ENCODE data around the gene PEX11B. TPM values are rescaled to one million over a fixed set of nuclear protein-coding genes. Genes with fewer than 3 reads are reported as not detected.

Gene PEX11B
- total RNA-seq, 4 donors from 2014 or later, result 23.2 to 46.0 (median 31.7) TPM

DNA sequence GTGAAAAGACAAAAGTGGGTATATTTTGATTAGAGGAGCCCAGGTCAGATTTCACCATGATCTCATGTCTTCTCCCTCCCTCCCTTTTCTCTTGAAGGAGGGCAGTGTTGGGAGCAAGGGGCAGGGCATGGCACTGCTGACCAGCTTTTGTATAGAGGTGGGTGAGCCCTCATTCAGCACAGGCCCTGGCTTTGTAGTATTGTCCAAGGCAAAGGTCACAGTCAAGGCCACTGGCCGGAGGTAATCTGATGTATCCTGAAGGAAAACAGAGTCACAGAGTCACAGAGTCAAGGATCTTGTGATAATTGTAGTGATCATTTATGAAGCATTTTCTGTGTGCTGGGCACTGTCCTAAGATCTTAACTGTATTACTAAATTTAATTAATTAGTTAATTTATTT, 20.5 kb downstream of the PEX11B start:
- Histone ChIP-seq H3K9me3 (no peaks in the 10 kb centered on the region), H3K27ac (no peak overlapping the region), H3K27me3 (no peaks in the 10 kb centered on the region), H3K4me3 (no peak overlapping the region), H3K36me3 (peaks cover 0 to 24% of the 10 kb centered on the region in 2 donors), H3K4me1 (peaks cover 2 to 5% of the 10 kb centered on the region in 2 donors)
- DNase-seq (no peak), ATAC-seq (no peak)
- no peak for TF ChIP-seq POLR2A (IDR thresholded peaks at IDR 0.05)
- TF ChIP-seq, protein P1, sequence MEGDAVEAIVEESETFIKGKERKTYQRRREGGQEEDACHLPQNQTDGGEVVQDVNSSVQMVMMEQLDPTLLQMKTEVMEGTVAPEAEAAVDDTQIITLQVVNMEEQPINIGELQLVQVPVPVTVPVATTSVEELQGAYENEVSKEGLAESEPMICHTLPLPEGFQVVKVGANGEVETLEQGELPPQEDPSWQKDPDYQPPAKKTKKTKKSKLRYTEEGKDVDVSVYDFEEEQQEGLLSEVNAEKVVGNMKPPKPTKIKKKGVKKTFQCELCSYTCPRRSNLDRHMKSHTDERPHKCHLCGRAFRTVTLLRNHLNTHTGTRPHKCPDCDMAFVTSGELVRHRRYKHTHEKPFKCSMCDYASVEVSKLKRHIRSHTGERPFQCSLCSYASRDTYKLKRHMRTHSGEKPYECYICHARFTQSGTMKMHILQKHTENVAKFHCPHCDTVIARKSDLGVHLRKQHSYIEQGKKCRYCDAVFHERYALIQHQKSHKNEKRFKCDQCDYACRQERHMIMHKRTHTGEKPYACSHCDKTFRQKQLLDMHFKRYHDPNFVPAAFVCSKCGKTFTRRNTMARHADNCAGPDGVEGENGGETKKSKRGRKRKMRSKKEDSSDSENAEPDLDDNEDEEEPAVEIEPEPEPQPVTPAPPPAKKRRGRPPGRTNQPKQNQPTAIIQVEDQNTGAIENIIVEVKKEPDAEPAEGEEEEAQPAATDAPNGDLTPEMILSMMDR (IDR thresholded peaks at IDR 0.05 in 4 of 5, conservative IDR thresholded peaks at IDR 0.05 in 1 of 5), result no peak
- in situ Hi-C loops (cut with MboI; ENCODE audit: low sequenced_read_pairs in 4 of 4), result loop anchor here in 1 of 4 donors (10.0 kb wide), 2 partner anchors 57 to 117 kb away; partner anchors contain the start of gene LIX1L
- intact Hi-C loops (cut with DNase I; ENCODE audit: low total_unique reads), result no loop called here

DNA sequence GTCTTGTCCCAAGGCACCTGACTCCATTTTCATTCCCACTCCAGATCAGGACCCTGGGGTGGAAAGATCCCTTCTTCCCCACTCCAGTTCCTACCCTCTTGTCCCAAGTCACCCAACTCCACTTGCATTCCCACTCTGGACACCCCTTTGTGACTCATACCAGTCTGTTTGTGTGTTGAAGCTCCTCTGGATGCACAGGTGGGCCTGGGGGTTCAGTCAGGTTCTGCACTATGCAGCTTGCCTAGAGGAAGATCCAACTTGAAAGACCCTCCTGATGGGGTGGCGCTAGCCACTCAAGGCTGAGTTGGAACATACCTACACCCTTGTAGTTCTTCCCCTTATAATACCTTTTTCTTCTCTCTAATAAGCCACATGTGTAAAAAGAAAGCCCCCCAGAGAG, 23.0 kb downstream of the PEX11B start:
- intact Hi-C loops (cut with DNase I; ENCODE audit: low total_unique reads) (no loop called here), in situ Hi-C loops (cut with MboI; ENCODE audit: low sequenced_read_pairs in 4 of 4) (loop anchor here in 1 of 4 donors (10.0 kb wide), 2 partner anchors 59 to 119 kb away; partner anchors contain the start of gene LIX1L)
- Histone ChIP-seq H3K4me3 (no peak overlapping the region), H3K27ac (no peak overlapping the region), H3K4me1 (peaks cover 25 to 27% of the 10 kb centered on the region in 2 donors), H3K9me3 (no peaks in the 10 kb centered on the region), H3K27me3 (no peaks in the 10 kb centered on the region), H3K36me3 (peaks cover 0 to 21% of the 10 kb centered on the region in 2 donors)
- TF ChIP-seq, protein P1 (IDR thresholded peaks at IDR 0.05 in 4 of 5, conservative IDR thresholded peaks at IDR 0.05 in 1 of 5), result no peak
- TF ChIP-seq POLR2A (IDR thresholded peaks at IDR 0.05), result no peak
- DNase-seq (no peak), ATAC-seq (no peak)

DNA sequence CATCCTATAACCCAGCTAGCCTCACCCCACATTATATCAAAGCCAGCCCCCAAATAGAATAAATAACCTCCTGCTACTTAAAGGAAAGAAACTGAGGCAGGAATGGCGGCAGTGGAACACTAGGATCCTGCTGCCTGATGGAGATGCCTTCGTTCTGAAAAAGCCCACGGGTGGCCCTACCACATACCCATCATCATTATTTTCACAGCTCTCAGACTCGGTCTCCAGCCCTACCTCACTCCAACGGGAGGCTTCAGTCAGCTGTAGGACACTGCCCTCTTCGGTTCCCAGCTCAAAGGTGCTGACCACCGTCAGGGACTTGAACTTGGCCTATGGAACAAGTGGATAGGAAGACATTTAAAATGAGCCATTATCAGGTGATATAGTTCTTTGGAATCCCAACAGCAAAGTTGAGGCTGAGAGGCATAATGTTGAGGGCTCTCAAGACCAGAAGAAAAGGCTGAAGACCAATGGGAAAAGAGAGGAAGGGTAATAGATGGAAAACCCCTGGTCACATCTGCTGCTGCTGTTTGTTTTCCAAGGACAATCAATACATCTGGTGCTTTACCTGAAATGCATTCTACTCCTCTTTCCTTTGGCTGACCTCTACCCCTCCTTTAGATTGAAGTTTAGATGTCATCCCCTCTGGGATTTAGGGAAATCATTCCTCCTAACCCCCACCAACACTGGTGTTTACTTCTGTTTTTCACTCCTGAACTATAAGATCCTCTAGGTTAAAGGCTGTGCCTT, 25.0 kb downstream of the PEX11B start:
- Histone ChIP-seq H3K9me3 (no peaks in the 10 kb centered on the region), H3K36me3 (peaks cover 0 to 20% of the 10 kb centered on the region in 2 donors), H3K27me3 (no peaks in the 10 kb centered on the region), H3K27ac (peak overlapping the region; percentile 88 to 98 (median 91)), H3K4me1 (peaks cover 36 to 37% of the 10 kb centered on the region in 2 donors), H3K4me3 (no peak overlapping the region)
- ATAC-seq, result no peak
- no peak for TF ChIP-seq POLR2A (IDR thresholded peaks at IDR 0.05)
- TF ChIP-seq, protein P1 (IDR thresholded peaks at IDR 0.05 in 4 of 5, conservative IDR thresholded peaks at IDR 0.05 in 1 of 5), result no peak
- in situ Hi-C loops (cut with MboI; ENCODE audit: low sequenced_read_pairs in 4 of 4) (loop anchor here in 2 of 4 donors (5.0 to 10.0 kb wide), 3 partner anchors 61 to 121 kb away; partner anchors contain the start of gene LIX1L (in 1 of the 2)), intact Hi-C loops (cut with DNase I; ENCODE audit: low total_unique reads) (loop anchor here (2.0 kb wide), 2 partner anchors 71 to 113 kb away; partner anchors contain the start of genes ANKRD34A and POLR3GL)
- no peak for DNase-seq

DNA sequence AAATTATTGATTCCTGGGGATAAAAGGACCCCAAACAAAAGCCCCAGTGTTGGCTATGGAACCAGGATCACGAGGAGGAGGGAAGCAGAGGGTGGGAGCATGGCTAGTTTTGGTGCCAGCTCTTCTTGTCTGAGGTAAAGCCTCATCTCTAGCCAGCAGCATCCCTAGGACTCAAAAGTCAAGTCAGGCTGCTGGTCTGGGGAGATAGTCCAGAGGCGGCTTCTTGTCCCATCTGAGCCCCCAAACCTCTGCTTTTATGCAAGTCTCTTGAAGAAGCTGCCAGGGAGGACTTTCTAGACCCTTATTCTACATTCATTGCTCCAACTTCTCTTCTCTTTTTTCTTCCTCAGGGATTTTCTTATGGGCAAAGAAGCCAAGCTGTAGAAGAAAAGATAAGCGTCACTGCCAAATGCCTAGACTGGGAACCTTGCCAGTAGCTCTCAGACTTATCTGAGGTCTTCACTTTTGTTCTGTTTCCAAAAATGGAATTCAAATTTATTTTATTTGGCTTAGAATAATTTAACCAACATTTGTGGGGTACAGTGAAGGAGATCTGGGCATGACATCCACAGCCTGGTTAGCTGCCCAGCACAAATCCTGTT, 25.9 kb downstream of the PEX11B start:
- intact Hi-C loops (cut with DNase I; ENCODE audit: low total_unique reads) (loop anchor here (1.0 to 2.0 kb wide), 3 partner anchors 18 to 114 kb away; partner anchors contain the start of genes ANKRD34A, ITGA10 and POLR3GL), in situ Hi-C loops (cut with MboI; ENCODE audit: low sequenced_read_pairs in 4 of 4) (loop anchor here in 2 of 4 donors (5.0 to 10.0 kb wide), 3 partner anchors 62 to 122 kb away; partner anchors contain the start of gene LIX1L (in 1 of the 2))
- Histone ChIP-seq H3K27ac (peak overlapping the region; percentile 88 to 98 (median 91)), H3K4me1 (peaks cover 36 to 38% of the 10 kb centered on the region in 2 donors), H3K9me3 (no peaks in the 10 kb centered on the region), H3K36me3 (peaks cover 0 to 14% of the 10 kb centered on the region in 2 donors), H3K4me3 (peak overlapping the region in 3 of 4 donors; percentile 6 to 13 (median 12)), H3K27me3 (no peaks in the 10 kb centered on the region)
- DNase-seq (no peak), ATAC-seq (no peak)
- TF ChIP-seq, protein P1 (IDR thresholded peaks at IDR 0.05 in 4 of 5, conservative IDR thresholded peaks at IDR 0.05 in 1 of 5), result no peak
- no peak for TF ChIP-seq POLR2A (IDR thresholded peaks at IDR 0.05)

Data from gastrocnemius medialis (tissue), 4 donors.